Endothelial cell of umbilical vein (primary cell): ENCODE data around the gene PLEKHG7. TPM values are rescaled to one million over a fixed set of nuclear protein-coding genes. Genes with fewer than 3 reads are reported as not detected.
"Not testable (repeated sequence)": the region's sequence is repeated elsewhere in the genome, so short reads cannot be mapped to it uniquely, and the experiment has no call there.

Source experiments
- BruUV-seq: library from RNA; stranded (reverse); fragments of 400-500 nt; replicated peaks from 2 replicates; lab custom pipeline; 2021; lab: Mats Ljungman, UMichigan
- CTCF ChIA-PET: fragments of 300-600, 350-600 bp; sonication (Branson Sonifier 250); formaldehyde crosslinking; loops from one replicate; lab custom pipeline; 2021; ENCODE audit warnings: antibody characterized with exemption, inconsistent platforms; lab: Charles Lee
- POLR2A ChIA-PET: fragments of 300-600, 350-600 bp; sonication (Branson Sonifier 250); formaldehyde crosslinking; loops from one replicate; lab custom pipeline; 2021; ENCODE audit warnings: antibody characterized with exemption, inconsistent platforms; lab: Charles Lee
- DNase-seq: peaks from one replicate; pipeline ENCODE4 v3.0.0-alpha.2; 2011; ENCODE audit warnings: low read depth, low spot score
- FAIRE-seq: peaks from 2 replicates; lab custom pipeline; 2011; peaks lifted over from hg19 to GRCh38; lab: Jason Lieb, UNC
- H2AFZ ChIP-seq: 2 replicates; pipeline ENCODE4 v1.6.0; 2012; ENCODE audit warnings: low read depth, low read length, control low read depth, inconsistent platforms
- H3K27ac ChIP-seq: 2 replicates; pipeline ENCODE4 v1.5.1; 2011; ENCODE audit warnings: low read depth, mild to moderate bottlenecking, control low read depth, low read length, moderate library complexity; ENCODE audit not compliant: insufficient read depth
- H3K27me3 ChIP-seq, 2 experiments: 2 replicates each; pipeline versions ENCODE4 v1.6.0 to v1.6.1; 2011; ENCODE audit warnings: low read length in 2 of 2, mixed read lengths in 1 of 2; ENCODE audit not compliant: control insufficient read depth in 2 of 2, insufficient read depth in 2 of 2
- H3K36me3 ChIP-seq, 2 experiments: 2 replicates in 1 of 2; 3 replicates in 1 of 2; pipeline ENCODE4 v1.5.1; 2011; ENCODE audit warnings: low read length in 2 of 2, mild to moderate bottlenecking in 1 of 2, moderate library complexity in 1 of 2; ENCODE audit not compliant: control insufficient read depth in 2 of 2, insufficient read depth in 2 of 2; ENCODE audit errors: extremely low read depth in 1 of 2
- H3K4me1 ChIP-seq: 3 replicates; pipeline ENCODE4 v1.5.1; 2011; ENCODE audit warnings: mild to moderate bottlenecking, low read length; ENCODE audit not compliant: control insufficient read depth, insufficient read depth; ENCODE audit errors: extremely low read depth
- H3K4me2 ChIP-seq: 2 replicates; pipeline ENCODE4 v1.6.1; 2011; ENCODE audit warnings: low read length, control low read depth, mixed read lengths; ENCODE audit not compliant: insufficient read depth
- H3K4me3 ChIP-seq, 3 experiments: fragments of 200-600 bp in 1 of 3; sonication (generic), shearing (Covaris generic) in 1 of 3; replicated peaks in 1 of 3; 2 replicates each; pipeline ENCODE4 v1.5.1; 2011 to 2016; ENCODE audit warnings: control low read depth in 3 of 3, low read length in 3 of 3, mild to moderate bottlenecking in 2 of 3, inconsistent platforms in 1 of 3, low read depth in 1 of 3, moderate library complexity in 1 of 3; ENCODE audit not compliant: insufficient read depth in 1 of 3
- H3K79me2 ChIP-seq: 2 replicates; pipeline ENCODE4 v1.6.0; 2012; ENCODE audit warnings: low read length, inconsistent platforms; ENCODE audit not compliant: control insufficient read depth, insufficient read depth
- H3K9ac ChIP-seq: replicated peaks from 2 replicates; pipeline ENCODE3; 2011; ENCODE audit warnings: low read length, control low read depth; ENCODE audit not compliant: insufficient read depth; ENCODE audit errors: extremely low read depth
- H3K9me1 ChIP-seq: replicated peaks from 3 replicates; pipeline ENCODE4 v1.6.0; 2011; ENCODE audit warnings: mild to moderate bottlenecking, low read length; ENCODE audit not compliant: control insufficient read depth, insufficient read depth; ENCODE audit errors: extremely low read depth
- H3K9me3 ChIP-seq: replicated peaks from 2 replicates; pipeline ENCODE4 v1.5.1; 2012; ENCODE audit warnings: low read length, inconsistent platforms; ENCODE audit not compliant: control insufficient read depth, insufficient read depth
- H4K20me1 ChIP-seq: replicated peaks from 2 replicates; pipeline ENCODE3; 2011; ENCODE audit warnings: mild to moderate bottlenecking, low read length; ENCODE audit not compliant: control insufficient read depth, insufficient read depth; ENCODE audit errors: extremely low read depth
- MAX ChIP-seq: IDR thresholded peaks from 2 replicates; pipeline ENCODE4 v1.6.1; 2011; ENCODE audit not compliant: insufficient read depth, insufficient read length
- MYC ChIP-seq: IDR thresholded peaks from one replicate; pipeline ENCODE4 v1.6.1; 2011; ENCODE audit warnings: mild to moderate bottlenecking, low read depth, low read length
- dilution Hi-C: fragments of 300-500 bp; cut with MboI; formaldehyde crosslinking; loops from one replicate; pipeline ENCODE4 v1.15.0; 2019; ENCODE audit warnings: low sequenced_read_pairs; ENCODE audit not compliant: extremely low pct_ligation_motif_present
- intact Hi-C: fragments of 100-400 bp; cut with micrococcal nuclease; formaldehyde crosslinking; loops from one replicate; pipeline ENCODE4 v1.10.0; 2022
- polyA plus RNA-seq, 4 experiments: library from polyadenylated mRNA; depleted of rRNA in 3 of 4; stranded (reverse) in 3 of 4; unstranded in 1 of 4; fragments of >200 nt; gene quantifications; 2 replicates each; pipeline versions ENCODE4 v1.2.1 to v1.2.3, GENCODE V29; 2011 to 2012; ENCODE audit warnings: missing spikeins in 1 of 4
- total RNA-seq: library from RNA; stranded (reverse); gene quantifications from 2 replicates; pipeline ENCODE4 v1.2.3, GENCODE V29; 2021

Gene PLEKHG7
- total and polyA plus RNA-seq, 2 donors (not counting 3 experiments of a cell fraction or from before 2014, with no cell fraction given): not detected

GRCh38 chr12:92747151-92747550 lies 44.4 kb downstream of the PLEKHG7 start:
- H3K9me3 ChIP-seq: no peaks in the 10 kb centered on the region
- no TSS peak for BruUV-seq
- H3K27me3 ChIP-seq: no peaks in the 10 kb centered on the region
- no peak overlapping the region for H3K4me2 ChIP-seq
- dilution Hi-C loops (no loop called here), intact Hi-C loops (loop anchor here (2.0 to 10.0 kb wide), 2 partner anchors 32 to 178 kb away; partner anchors contain the start of gene EEA1)
- ChIA-PET POLR2A (no interaction called here), CTCF (interaction anchor here (1.7 kb wide), 1 partner anchor 153 kb away, joined by 4 read pairs; no protein-coding TSS in a partner anchor)
- TF ChIP-seq MYC: no peak
- TF ChIP-seq MAX: no peak
- peak overlapping the region; percentile 93 for H3K27ac ChIP-seq
- FAIRE-seq (no peak), DNase-seq (no peak)
- no peaks in the 10 kb centered on the region for H4K20me1 ChIP-seq
- H3K79me2 ChIP-seq: no peaks in the 10 kb centered on the region
- H3K4me1 ChIP-seq: peaks cover 25% of the 10 kb centered on the region
- H3K9ac ChIP-seq: no peak overlapping the region
- H2AFZ ChIP-seq: no peak overlapping the region
- no peaks in the 10 kb centered on the region for H3K36me3 ChIP-seq
- H3K9me1 ChIP-seq: no peaks in the 10 kb centered on the region
- H3K4me3 ChIP-seq: no peak overlapping the region

- H2AFZ ChIP-seq, H3K36me3 ChIP-seq, H3K9me3 ChIP-seq, H3K9me1 ChIP-seq, dilution Hi-C loops, H3K79me2 ChIP-seq, BruUV-seq, CTCF ChIA-PET, H3K27ac ChIP-seq, H4K20me1 ChIP-seq, FAIRE-seq, DNase-seq, H3K27me3 ChIP-seq, H3K4me2 ChIP-seq, H3K4me3 ChIP-seq, H3K9ac ChIP-seq: not testable (repeated sequence)
- H3K4me1 ChIP-seq: peaks cover 39% of the 10 kb centered on the region
- intact Hi-C loops: loop anchor here (10.0 kb wide), 1 partner anchor 175 kb away; the partner anchor contains the start of gene EEA1
- POLR2A ChIA-PET: interaction anchor here (0.6 kb wide), 1 partner anchor 54 kb away, joined by 5 read pairs; no protein-coding TSS in a partner anchor
Measured at GRCh38 chr12:92749691-92750090, 46.9 kb downstream of the PLEKHG7 start.
